ENCODE results near the gene SLC26A9.

- TF ChIP-seq, protein P1, sequence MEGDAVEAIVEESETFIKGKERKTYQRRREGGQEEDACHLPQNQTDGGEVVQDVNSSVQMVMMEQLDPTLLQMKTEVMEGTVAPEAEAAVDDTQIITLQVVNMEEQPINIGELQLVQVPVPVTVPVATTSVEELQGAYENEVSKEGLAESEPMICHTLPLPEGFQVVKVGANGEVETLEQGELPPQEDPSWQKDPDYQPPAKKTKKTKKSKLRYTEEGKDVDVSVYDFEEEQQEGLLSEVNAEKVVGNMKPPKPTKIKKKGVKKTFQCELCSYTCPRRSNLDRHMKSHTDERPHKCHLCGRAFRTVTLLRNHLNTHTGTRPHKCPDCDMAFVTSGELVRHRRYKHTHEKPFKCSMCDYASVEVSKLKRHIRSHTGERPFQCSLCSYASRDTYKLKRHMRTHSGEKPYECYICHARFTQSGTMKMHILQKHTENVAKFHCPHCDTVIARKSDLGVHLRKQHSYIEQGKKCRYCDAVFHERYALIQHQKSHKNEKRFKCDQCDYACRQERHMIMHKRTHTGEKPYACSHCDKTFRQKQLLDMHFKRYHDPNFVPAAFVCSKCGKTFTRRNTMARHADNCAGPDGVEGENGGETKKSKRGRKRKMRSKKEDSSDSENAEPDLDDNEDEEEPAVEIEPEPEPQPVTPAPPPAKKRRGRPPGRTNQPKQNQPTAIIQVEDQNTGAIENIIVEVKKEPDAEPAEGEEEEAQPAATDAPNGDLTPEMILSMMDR (IDR thresholded peaks at IDR 0.05; ENCODE audit: insufficient read depth, low read length) = no peak
- TF ChIP-seq GABPA (IDR thresholded peaks at IDR 0.05; ENCODE audit: low read depth) (no peak), POLR2AphosphoS5 (IDR thresholded peaks at IDR 0.05; ENCODE audit: low read depth) (no peak)
- TF ChIP-seq, protein P2, sequence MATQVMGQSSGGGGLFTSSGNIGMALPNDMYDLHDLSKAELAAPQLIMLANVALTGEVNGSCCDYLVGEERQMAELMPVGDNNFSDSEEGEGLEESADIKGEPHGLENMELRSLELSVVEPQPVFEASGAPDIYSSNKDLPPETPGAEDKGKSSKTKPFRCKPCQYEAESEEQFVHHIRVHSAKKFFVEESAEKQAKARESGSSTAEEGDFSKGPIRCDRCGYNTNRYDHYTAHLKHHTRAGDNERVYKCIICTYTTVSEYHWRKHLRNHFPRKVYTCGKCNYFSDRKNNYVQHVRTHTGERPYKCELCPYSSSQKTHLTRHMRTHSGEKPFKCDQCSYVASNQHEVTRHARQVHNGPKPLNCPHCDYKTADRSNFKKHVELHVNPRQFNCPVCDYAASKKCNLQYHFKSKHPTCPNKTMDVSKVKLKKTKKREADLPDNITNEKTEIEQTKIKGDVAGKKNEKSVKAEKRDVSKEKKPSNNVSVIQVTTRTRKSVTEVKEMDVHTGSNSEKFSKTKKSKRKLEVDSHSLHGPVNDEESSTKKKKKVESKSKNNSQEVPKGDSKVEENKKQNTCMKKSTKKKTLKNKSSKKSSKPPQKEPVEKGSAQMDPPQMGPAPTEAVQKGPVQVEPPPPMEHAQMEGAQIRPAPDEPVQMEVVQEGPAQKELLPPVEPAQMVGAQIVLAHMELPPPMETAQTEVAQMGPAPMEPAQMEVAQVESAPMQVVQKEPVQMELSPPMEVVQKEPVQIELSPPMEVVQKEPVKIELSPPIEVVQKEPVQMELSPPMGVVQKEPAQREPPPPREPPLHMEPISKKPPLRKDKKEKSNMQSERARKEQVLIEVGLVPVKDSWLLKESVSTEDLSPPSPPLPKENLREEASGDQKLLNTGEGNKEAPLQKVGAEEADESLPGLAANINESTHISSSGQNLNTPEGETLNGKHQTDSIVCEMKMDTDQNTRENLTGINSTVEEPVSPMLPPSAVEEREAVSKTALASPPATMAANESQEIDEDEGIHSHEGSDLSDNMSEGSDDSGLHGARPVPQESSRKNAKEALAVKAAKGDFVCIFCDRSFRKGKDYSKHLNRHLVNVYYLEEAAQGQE (IDR thresholded peaks at IDR 0.05; ENCODE audit: insufficient replicate concordance, low read depth) = no peak
These were observed 4.6 kb downstream of the SLC26A9 start for GRCh38 chr1:205938682-205939081.

Measured in HL-60 (cell line).